H1 (cell line): ENCODE results near the gene SSX7.
"Not testable (repeated sequence)": the region's sequence is repeated elsewhere in the genome, so short reads cannot be mapped to it uniquely, and the experiment has no call there.

Experiments
- CREB1 ChIP-seq: IDR thresholded peaks from 2 replicates; pipeline ENCODE4 v1.6.1; 2012; ENCODE audit warnings: inconsistent platforms
- E2F6 ChIP-seq: IDR thresholded peaks from 2 replicates; pipeline ENCODE4 v1.6.1; 2012; ENCODE audit warnings: inconsistent platforms
- JUN ChIP-seq: IDR thresholded peaks from 2 replicates; pipeline ENCODE4 v1.6.1; 2011; ENCODE audit warnings: low read depth, mild to moderate bottlenecking, improper control_type of control experiment, low read length
- PHF8 ChIP-seq: fragments of 200-600 bp; sonication (generic); conservative IDR thresholded peaks from 2 replicates; pipeline ENCODE4 v1.7.1; 2012; ENCODE audit warnings: low read depth, mild to moderate bottlenecking, inconsistent platforms, low read length, moderate library complexity
- SIRT6 ChIP-seq: IDR thresholded peaks from one replicate; pipeline ENCODE4 v1.7.1; 2012; ENCODE audit warnings: low read length, inconsistent platforms
- USF2 ChIP-seq: IDR thresholded peaks from 2 replicates; pipeline ENCODE4 v1.6.1; 2011; ENCODE audit warnings: low read length, improper control_type of control experiment

GRCh38 chrX:52628483-52628882, 26.2 kb downstream of the SSX7 start:
- TF ChIP-seq E2F6, PHF8, SIRT6, CREB1, USF2, JUN: not testable (repeated sequence)
